Measurements from ENCODE around the gene SUPT20HL2.
"Not testable (repeated sequence)": the region's sequence is repeated elsewhere in the genome, so short reads cannot be mapped to it uniquely, and the experiment has no call there.

The SUPT20HL2 gene

DNA sequence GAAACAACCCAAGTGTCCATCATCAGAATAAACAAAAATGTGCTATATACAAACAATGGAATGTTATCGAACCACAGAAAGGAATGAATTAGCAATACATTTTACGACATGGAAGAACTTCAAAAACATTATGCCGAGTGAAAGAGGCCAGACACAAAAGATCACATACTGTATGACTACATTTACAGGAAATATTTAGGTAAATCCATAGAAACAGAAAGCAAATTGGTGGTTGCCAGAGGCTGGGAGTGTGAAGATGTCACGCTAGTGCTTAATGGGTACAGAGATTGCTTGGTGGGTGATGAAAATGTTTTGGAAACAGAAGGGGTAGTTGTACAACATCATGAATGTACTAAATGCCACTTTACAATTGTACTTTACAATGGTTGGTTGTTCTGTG is 5.1 kb downstream of the SUPT20HL2 start:
- not testable (repeated sequence) for DNase-seq

DNA sequence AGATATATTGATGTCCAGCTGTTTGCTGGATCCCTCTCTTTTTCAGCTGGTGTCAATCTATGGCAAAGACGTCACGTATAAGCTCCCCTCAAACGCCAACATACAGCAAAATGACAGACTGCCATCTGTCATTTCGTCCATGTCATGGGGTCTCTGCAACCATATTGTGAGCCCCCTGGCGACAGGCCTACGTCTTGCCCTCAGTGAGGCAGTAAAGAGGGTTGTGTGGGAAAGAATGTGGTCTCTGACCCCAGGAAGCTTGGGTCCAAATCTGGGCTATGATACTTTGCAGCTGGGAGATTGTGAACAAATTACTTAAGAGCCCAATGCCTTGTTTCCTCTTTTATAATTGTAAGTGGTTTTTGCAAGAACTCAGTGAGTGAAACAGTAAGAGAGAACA is 7.4 kb downstream of the SUPT20HL2 start:
- DNase-seq = no peak

DNA sequence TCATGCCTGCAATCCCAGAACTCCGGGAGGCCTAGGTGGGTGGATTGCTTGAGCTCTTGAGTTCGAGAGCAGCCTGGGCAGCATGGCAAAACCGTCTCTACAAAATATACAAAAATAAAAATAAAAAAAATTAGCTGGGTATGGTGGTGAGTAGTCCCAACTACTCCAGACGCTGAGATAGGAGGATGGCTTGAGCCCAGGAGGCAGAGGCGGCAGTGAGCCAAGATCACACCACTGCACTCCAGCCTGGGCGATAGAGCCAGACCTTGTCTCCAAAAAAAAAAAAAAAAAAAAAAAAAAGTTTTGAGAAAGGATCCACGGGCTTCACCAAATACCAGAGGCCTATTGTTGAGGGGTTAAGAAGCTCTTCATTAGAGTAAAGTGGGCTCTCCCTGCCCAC is 8.0 kb downstream of the SUPT20HL2 start:
- no peak for DNase-seq

DNA sequence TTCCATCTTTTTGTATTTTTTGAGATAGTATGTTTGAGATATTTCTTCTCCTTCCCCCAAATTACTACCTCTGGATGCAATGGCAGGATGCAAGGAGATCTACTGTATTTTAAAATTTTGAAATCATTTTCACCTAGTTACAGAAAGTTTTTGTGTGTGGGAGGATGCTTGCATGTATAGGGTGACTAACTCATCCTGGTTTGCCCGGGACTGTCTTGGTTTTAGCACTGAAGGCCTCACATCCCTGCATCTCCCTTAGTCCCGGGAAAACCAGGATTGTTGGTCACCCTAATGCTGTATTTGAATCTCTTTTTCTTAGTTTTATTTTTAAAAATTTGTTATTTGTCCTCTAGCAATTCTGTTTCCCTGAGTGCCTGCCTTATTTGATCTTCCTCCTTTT is 12.1 kb downstream of the SUPT20HL2 start:
- DNase-seq = no peak

DNA sequence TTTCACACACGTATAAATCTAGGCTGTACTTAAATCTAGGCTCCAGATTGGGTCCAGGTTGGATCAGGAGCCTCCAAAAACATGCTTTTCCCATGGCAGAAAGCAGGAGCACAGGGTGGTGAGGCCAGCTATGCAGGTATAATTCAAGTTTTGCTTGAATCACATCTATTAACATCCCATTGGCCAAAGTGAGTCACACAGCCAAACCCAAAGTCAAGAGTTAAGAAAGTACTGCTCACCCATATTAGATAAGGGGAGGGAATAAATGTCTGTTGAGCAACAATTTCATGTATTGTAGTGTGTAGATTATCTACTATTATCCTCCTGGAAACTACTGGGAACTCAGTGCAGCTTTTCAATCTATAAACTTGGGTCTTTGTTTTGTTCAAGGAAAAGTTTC is 12.8 kb downstream of the SUPT20HL2 start:
- no peak for DNase-seq

DNA sequence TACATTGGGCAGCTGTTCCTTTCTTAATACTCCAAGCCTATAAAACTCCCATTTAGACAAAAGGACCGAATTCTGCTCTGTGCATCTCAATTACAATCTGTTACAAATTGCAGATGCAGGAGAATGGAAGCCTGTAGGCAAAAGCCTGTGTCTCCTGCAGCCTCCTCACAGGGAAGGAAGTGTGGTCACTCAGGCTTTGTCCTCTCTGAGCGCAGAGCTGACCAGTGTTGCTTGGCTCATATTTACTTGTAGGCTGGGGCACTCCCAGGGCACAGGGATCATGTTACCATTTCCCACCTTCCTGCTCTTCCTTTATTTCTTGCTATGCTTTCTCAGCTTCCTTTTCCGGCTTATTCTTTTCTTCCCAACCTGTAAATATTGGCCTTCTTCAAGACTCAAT is 15.7 kb downstream of the SUPT20HL2 start:
- DNase-seq = no peak

DNA sequence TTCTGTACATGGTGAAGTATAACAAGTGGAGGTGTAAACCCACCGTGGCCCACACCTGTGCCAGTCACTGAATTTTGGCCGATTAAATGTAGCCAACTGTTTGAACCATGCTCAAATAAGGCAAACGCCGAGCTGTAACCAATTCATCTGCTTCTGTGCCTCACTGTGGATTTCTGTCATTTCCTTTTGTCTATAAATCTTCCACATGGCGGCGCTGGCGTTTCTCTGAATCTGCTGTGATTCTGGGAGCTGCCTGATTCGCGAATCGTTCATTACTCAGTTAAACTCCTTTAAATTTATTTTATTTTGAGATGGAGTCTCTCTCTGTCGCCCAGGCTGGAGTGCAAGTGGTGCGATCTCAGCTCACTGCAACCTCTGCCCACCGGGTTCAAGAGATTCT is 19.2 kb downstream of the SUPT20HL2 start:
- DNase-seq = peak; percentile 7

DNA sequence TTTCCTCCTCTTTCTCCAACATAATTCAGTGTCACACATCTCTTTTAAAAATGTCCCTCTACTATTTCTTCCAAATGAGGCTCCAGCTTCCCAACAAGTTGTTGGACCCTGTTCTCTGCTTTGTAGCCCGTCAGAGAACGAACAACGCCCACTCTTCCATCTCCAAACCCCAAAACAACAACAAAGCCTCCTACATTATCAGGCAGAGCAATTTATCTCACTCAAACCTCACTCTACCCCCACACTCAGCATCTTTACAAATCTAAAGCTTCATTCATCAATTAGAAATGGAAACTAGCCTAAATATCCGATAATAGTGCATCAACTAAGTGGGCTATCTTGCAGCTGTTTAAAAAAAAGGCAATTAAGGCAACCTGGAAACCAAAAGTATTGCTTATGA is 20.5 kb downstream of the SUPT20HL2 start:
- no peak for DNase-seq

DNA sequence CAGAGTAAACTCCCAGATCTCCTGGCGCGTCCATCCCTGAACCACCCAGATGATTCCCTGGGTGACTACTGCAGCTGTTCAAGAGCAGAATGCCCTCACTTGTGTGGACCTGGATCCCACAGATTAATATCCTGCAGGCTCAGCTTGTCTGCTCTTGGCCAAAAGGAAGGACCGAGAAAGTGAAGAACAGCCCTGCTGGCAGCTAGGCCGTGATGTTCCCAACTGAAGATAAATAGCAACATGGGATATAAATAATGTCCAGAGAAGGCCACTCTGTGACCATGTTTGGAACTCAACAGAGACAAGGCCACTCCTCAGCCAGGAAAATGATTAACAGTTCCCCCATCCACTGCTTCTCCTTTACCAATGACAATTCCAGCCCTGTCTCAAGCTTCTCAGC is 21.5 kb downstream of the SUPT20HL2 start:
- no peak for DNase-seq

DNA sequence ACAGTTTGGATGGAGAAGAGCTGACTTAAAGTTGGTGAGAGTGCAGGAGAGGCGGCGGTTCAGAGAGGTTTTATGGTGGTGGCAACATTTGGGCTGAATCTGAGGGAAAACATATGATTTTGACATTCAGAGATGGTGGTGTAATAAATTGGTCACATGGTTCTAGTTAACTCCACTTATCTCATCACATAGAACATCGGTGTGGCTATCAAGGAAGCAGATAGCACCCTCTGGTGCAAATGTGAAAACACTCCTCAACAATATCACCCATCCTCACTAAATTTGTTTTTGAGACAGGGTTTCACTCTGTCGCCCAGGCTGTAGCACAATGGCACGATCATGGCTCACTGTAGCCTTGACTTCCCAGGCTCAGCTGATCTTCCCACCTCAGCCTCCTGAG is 28.8 kb downstream of the SUPT20HL2 start:
- no peak for DNase-seq

DNA sequence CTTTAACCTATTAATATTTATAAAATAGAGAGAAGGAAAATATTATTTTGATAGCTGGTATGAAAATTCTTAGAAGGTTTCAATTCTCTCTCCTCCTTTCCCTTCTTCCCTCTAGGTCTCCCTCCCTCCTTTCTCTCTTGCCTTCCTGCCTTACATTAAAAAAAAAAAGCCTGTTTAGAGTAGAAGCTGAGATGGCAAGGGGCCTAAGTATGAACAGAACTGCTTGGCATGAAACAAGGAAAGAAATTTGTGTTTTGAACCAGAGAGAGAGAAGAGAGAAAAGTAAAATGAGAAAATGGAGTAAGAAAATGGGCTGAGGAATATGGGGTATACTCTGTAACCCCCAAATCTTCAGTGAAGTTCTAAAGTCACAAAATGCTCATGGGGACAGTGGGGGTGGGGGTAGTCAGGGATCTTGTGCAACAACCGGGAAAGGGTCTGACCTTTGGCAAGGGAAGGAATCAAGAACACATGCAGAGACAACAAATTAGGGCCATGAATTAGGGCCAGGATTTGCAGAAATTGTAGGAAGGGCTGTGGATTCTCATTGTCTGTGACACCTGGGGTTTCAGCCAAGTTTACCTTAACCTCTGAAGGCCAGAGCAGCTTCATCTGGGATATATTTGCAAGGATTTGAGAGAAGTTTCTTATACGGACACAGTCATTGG is 30.6 kb downstream of the SUPT20HL2 start:
- no peak for DNase-seq

DNA sequence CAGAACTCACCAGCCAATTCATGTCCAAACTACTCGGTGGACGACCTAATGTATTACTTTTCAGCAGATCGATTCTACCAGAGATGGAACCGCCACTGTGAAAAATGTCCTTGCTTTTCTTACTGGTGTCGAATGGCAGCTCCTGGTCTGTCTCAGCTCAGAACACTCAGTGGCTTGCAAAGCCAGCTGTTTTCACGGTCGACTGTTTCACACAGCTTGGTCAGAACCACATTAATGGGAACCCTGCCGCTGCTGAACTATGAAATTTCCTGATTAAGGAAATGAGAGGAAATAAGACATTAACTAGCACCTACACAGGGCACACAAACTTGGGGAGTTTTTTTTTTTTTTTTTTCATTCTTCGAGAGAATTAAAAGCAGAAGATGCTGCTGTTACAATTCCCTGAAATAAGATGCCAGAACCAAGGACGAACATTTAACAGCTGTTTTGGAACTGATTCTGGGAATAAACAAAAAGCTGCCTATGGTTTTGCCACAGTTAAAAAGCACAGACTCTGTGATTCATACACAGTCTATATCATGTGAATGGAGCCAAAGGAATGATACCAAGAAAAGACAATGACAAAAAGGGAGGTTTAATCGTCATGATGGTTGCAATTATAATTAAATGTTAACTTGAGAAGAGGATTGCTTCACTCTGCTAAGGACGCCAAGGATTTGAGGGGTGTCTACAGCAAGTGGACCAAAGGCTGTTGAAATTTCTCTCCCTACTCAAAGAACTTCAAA is 31.3 kb downstream of the SUPT20HL2 start:
- no peak for DNase-seq

DNA sequence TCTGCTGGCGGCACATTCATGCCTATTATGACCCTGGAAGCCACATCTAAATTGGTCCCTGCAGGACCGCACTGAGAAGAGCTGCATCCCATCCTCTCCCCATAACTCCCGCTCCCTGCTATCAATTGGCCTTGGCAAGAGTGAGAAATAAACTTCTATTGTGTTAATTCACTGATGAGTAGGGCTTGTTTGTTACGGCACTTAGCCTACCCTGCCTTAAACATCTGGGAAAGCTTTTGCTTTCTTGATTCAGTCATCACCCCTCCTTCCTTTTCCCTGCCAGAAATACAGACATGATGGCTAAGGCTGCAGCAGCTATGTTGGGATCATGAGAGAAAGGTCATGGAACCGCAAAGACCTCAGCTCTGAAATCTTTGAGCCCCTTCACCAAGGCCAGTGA is 36.5 kb downstream of the SUPT20HL2 start:
- DNase-seq = no peak

DNA sequence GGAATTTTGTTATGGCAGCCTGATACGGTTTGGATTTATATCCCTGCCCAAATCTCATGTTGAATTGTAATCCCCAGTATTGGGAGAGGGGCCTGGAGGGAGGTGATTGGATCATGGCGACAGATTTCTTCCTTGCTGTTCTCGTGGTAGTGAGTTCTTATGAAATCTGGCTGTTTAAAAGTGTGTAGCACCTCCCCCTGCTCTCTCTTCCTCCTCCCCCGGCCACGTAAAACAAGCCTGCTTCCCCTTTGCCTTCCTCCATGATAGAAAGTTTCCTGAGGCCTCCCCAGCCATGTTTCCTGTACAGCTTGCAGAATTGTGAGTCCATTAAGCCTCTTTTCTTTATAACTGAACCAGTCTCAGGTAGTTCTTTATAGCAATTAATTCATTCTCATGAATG is 37.9 kb downstream of the SUPT20HL2 start:
- no peak for DNase-seq

DNA sequence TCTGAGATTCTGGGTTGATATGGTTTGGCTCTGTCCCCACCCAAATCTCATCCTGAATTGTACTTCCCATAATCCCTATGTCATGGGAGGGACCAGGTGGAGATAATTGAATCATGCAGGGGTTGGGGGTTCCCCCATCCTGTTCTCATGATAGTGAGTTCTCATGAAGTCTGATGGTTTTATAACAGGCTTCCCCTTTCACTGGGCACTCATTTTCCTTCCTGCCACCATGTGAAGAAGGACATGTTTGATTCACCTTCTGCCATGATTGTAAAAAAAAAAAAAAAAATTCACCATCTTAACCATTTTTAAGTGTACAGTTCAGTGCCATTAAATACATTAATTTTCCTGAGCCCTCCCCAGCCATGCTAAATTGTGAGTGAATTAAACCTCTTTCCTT is 42.6 kb downstream of the SUPT20HL2 start:
- no peak for DNase-seq

DNA sequence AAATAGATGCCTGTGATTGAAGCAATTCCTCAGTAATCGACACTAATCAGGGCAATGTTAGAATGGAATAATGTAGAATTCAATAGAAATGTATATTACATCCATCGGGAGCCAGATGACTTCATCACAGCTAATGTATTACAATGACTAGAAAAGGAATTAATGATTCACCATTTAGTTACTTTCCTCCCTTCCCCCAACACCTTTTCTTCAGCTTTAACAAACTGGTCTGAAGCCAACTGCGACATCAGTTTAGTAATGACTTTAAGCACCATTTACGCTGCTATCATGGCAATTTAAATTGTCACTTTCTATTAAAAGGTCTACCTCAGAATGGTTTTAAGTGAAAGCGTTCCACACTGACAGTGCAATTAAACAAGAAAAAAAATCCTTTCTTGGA is 45.1 kb downstream of the SUPT20HL2 start:
- DNase-seq = no peak

DNA sequence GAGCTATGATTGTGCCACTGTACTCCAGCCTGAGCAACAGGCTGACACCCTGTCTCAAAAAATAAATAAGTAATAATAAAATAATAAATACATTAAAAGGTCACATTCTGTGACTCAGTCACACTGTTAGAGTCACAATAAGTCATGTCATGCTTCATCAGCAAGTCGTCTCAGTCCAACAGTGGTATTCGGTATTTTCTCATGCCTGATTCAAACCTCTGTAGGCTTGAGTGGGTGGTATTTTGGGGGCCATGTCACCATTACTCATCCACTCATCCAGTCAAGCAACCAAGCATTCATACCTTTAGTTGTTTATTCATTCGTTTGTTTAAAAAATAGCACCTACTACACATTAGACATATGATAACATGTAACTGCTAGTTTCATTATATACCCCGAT is 46.9 kb downstream of the SUPT20HL2 start:
- no peak for DNase-seq

DNA sequence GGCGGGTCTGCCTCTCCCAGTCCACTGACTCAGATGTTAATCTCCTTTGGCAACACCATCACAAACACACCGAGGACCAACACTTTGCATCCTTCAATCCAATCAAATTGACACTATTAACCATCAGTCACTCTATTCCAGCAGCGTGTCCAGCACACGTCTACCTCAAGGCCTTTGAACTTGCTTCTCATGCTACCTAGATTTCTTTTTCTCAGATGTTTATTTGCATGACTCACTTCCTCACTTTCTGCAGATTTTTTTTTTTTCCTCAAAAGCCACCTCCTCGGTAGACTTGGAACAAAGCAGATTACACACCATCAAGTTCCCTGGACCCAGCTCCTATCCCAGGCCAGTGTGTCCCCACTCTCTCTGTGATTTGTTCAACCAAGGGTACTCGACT is 49.5 kb downstream of the SUPT20HL2 start:
- no peak for DNase-seq

DNA sequence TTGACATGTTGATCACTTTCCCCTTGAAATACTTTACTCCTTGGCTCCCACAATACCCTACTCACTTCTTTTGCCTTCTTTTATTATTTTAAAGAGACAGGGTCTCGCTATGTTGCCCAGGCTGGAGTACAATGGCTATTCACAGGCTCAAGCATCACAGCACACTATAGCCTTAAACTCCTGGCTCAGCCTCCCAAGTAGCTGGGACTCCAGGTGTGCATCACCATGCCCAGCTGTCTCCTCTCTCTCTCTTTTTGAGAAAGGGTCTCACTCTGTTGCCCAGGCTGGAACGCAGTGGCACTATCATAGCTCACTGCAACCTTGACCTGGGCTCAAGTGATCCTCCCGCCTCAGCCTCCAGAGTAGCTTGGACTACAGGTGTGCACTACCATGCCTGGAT is 51.6 kb downstream of the SUPT20HL2 start:
- DNase-seq = no peak
